ENCODE results near the gene GRIK3. TPM values are rescaled to one million over a fixed set of nuclear protein-coding genes. Genes with fewer than 3 reads are reported as not detected.

The GRIK3 gene
- total RNA-seq, 1 donor from 2014 or later: 0.27 TPM

DNA sequence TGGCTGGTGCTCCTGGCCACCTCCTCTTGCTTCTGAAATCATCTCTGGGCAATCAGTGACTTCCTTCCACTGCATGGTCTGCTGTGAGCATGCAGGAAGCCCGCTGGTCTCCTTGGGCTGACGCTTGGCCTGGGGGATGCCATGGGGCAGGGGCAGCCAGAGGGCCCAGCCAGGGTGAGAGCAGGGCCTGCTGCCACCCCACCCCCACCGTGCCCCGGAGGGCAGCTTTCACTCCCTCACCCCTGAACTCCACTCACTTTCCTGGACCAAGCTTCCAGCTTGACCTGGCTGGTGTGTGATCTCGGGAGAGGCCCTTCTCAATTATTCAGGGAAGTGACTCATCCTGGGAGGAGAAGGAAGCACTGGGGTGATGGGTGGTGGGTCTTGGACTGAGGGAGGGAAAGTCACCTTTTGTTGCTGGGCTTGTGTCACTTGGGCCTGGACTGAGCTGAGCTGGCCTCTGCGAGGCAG, 281.4 kb downstream of the GRIK3 start:
- Histone ChIP-seq H3K36me3 (no peaks in the 10 kb centered on the region), H3K4me3 (no peak overlapping the region), H3K9me3 (no peaks in the 10 kb centered on the region), H3K4me1 (no peaks in the 10 kb centered on the region), H3K27me3 (ENCODE audit: low read depth) (no peaks in the 10 kb centered on the region), H3K27ac (no peak overlapping the region)
- TF ChIP-seq, protein P1, sequence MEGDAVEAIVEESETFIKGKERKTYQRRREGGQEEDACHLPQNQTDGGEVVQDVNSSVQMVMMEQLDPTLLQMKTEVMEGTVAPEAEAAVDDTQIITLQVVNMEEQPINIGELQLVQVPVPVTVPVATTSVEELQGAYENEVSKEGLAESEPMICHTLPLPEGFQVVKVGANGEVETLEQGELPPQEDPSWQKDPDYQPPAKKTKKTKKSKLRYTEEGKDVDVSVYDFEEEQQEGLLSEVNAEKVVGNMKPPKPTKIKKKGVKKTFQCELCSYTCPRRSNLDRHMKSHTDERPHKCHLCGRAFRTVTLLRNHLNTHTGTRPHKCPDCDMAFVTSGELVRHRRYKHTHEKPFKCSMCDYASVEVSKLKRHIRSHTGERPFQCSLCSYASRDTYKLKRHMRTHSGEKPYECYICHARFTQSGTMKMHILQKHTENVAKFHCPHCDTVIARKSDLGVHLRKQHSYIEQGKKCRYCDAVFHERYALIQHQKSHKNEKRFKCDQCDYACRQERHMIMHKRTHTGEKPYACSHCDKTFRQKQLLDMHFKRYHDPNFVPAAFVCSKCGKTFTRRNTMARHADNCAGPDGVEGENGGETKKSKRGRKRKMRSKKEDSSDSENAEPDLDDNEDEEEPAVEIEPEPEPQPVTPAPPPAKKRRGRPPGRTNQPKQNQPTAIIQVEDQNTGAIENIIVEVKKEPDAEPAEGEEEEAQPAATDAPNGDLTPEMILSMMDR (IDR thresholded peaks at IDR 0.05): no peak
- DNase-seq (no peak), ATAC-seq (no peak)
- intact Hi-C loops (cut with DNase I): no loop called here

DNA sequence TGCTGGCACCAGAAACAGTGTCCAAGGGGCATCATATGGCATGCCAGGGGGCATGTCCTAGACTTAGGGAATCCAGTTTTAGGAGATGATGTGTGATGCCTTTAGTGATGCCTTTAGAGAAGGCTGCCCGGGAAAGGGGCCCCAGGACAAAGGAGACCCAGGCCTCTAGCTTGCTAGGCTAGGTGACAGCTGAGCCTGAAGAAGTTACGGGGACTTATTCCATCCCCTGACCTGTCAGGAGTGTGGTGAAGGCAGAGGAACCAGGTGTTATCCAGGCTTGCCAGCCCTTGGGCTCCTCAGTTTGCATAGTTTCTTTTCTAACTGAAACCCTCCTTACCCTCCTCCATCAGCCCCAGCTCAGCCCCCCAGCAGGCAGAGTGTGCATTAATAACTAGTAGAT, 281.9 kb downstream of the GRIK3 start:
- H3K4me3 ChIP-seq: no peak overlapping the region
- intact Hi-C loops (cut with DNase I): no loop called here
- H3K36me3 ChIP-seq: no peaks in the 10 kb centered on the region
- ATAC-seq (no peak), DNase-seq (no peak)
- H3K9me3 ChIP-seq: no peaks in the 10 kb centered on the region
- no peak overlapping the region for H3K27ac ChIP-seq
- TF ChIP-seq, protein P1 (IDR thresholded peaks at IDR 0.05): no peak
- H3K4me1 ChIP-seq: no peaks in the 10 kb centered on the region
- no peaks in the 10 kb centered on the region for H3K27me3 ChIP-seq (ENCODE audit: low read depth)

DNA sequence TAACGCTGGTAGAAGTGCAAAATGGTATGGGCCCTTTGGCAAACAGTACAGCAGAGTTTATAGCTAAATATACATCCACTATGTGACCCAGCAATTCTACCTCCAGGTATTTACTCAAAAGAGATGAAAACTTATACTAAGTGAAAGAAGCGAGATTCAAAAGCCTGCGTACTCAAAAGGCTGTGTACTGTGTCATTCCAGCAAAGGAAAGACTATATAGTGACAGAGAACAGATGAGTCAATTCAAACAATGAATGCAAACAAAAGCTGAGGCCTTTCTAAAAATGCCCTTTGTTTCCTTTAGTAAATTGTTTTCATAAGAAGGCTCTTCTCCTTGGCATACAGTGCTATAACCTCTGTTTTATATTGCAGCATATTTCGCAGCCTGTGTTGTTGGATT, 282.8 kb downstream of the GRIK3 start:
- no peak overlapping the region for H3K27ac ChIP-seq
- intact Hi-C loops (cut with DNase I): no loop called here
- no peak for ATAC-seq

DNA sequence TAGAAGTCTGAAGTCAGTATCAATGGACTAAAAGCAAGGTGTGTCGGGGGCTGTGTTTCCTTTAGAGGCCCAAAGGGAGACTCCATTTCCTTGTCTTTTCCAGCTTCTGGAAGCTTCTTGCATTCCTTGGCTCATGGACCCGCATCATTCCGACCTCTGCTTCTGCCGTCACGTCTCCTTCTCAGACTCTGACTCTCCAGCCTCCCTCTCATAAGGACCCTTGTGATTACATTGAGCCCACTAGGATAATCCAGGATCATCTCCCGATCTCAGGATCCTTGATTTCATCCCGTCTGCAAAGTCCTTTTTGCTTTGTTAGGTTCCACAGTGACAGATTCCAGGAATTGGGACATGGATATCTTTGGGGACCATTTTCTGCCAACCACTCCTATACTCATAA, 285.8 kb downstream of the GRIK3 start:
- Histone ChIP-seq H3K4me1 (no peaks in the 10 kb centered on the region), H3K9me3 (no peaks in the 10 kb centered on the region), H3K4me3 (no peak overlapping the region), H3K27ac (no peak overlapping the region), H3K36me3 (no peaks in the 10 kb centered on the region), H3K27me3 (ENCODE audit: low read depth) (no peaks in the 10 kb centered on the region)
- DNase-seq: no peak
- TF ChIP-seq, protein P1 (IDR thresholded peaks at IDR 0.05): no peak
- no peak for ATAC-seq
- intact Hi-C loops (cut with DNase I): no loop called here

More for the DNA sequence above, 282.8 kb downstream of the GRIK3 start:
- TF ChIP-seq, protein P1 (IDR thresholded peaks at IDR 0.05): no peak
- H3K4me1 ChIP-seq: no peaks in the 10 kb centered on the region
- no peak overlapping the region for H3K4me3 ChIP-seq
- H3K9me3 ChIP-seq: no peaks in the 10 kb centered on the region
- no peaks in the 10 kb centered on the region for H3K36me3 ChIP-seq
- DNase-seq: no peak
- H3K27me3 ChIP-seq (ENCODE audit: low read depth): no peaks in the 10 kb centered on the region

All from lower lobe of right lung (tissue), 2 donors.